CD4-positive, alpha-beta T cell (primary cell): ENCODE data around the gene ACOX3. TPM values are rescaled to one million over a fixed set of nuclear protein-coding genes. Genes with fewer than 3 reads are reported as not detected.
A peak's percentile ranks its signal among the peaks of the same experiment; 100 is the strongest.

Experiments used
- ATAC-seq: fragments of 200-7000 bp; cut with Tn5 transposase; one replicate; pipeline ENCODE4 v1.10.0; 2022; ENCODE audit warnings: mild to moderate bottlenecking; ENCODE audit not compliant: poor library complexity
- CTCF ChIA-PET: fragments of 350-600 bp; sonication (Branson Sonifier 250); formaldehyde crosslinking; loops from one replicate; lab custom pipeline; 2021; ENCODE audit warnings: antibody characterized with exemption, inconsistent platforms; lab: Charles Lee
- POLR2A ChIA-PET: fragments of 350-600 bp; sonication (Branson Sonifier 250); formaldehyde crosslinking; loops from one replicate; lab custom pipeline; 2021; ENCODE audit warnings: antibody characterized with exemption, inconsistent platforms; lab: Charles Lee
- DNase-seq, 14 experiments: peaks; one replicate each; pipeline ENCODE4 v3.0.0-alpha.2; 2013 to 2020; ENCODE audit warnings: mixed read lengths in 2 of 14
- H3K27ac ChIP-seq, 2 donors: one replicate each; pipeline versions ENCODE4 v1.5.1 to v1.7.0; 2013; ENCODE audit warnings: low read length in 2 of 2, low read depth in 1 of 2, mild to moderate bottlenecking in 1 of 2
- H3K27me3 ChIP-seq, 2 experiments: 1 replicate in 1 of 2; 2 replicates in 1 of 2; pipeline versions ENCODE4 v1.6.1 to v1.7.0; 2013; ENCODE audit warnings: low read length in 2 of 2, control low read depth in 1 of 2, mild to moderate bottlenecking in 1 of 2, moderate library complexity in 1 of 2; ENCODE audit not compliant: insufficient read depth in 2 of 2, control insufficient read depth in 1 of 2
- H3K36me3 ChIP-seq: one replicate; pipeline ENCODE4 v1.6.1; 2013; ENCODE audit warnings: low read length, control low read depth; ENCODE audit not compliant: insufficient read depth
- H3K4me1 ChIP-seq: one replicate; pipeline ENCODE4 v1.6.1; 2013; ENCODE audit warnings: low read length, control low read depth; ENCODE audit not compliant: insufficient read depth
- H3K4me3 ChIP-seq: one replicate; pipeline ENCODE4 v1.5.1; 2013; ENCODE audit warnings: mild to moderate bottlenecking, low read length, moderate library complexity
- H3K9me3 ChIP-seq, 2 experiments: 1 replicate in 1 of 2; 2 replicates in 1 of 2; pipeline versions ENCODE4 v1.6.1 to v1.7.0; 2013; ENCODE audit warnings: low read length in 2 of 2, mild to moderate bottlenecking in 2 of 2, control low read depth in 1 of 2, moderate library complexity in 1 of 2; ENCODE audit not compliant: control insufficient read depth in 1 of 2, insufficient read depth in 1 of 2
- H3K27ac Mint-ChIP-seq: one replicate; pipeline ENCODE4 v1.8.0; 2020; ENCODE audit warnings: mixed read lengths
- H3K27me3 Mint-ChIP-seq: one replicate; pipeline ENCODE4 v1.8.0; 2021; ENCODE audit warnings: mixed read lengths
- H3K36me3 Mint-ChIP-seq: one replicate; pipeline ENCODE4 v1.8.0; 2021; ENCODE audit warnings: low read depth, mixed read lengths
- H3K4me1 Mint-ChIP-seq: one replicate; pipeline ENCODE4 v1.8.0; 2021; ENCODE audit warnings: low read depth, mixed read lengths
- H3K4me3 Mint-ChIP-seq: one replicate; pipeline ENCODE4 v1.8.0; 2020; ENCODE audit warnings: mild to moderate bottlenecking, mixed read lengths
- H3K9me3 Mint-ChIP-seq: one replicate; pipeline ENCODE4 v1.8.0; 2020; ENCODE audit warnings: mixed read lengths
- intact Hi-C, 2 experiments: fragments of 100-400 bp; cut with DNase I in 1 of 2; cut with micrococcal nuclease in 1 of 2; formaldehyde crosslinking; loops; one replicate each; pipeline versions ENCODE4 v1.15.1 to v1.9.0; 2023 to 2025; cut with DNase I, micrococcal nuclease
- total RNA-seq, 174 experiments: library from RNA in 2 of 174; stranded (reverse) in 2 of 174; gene quantifications; one replicate each; pipeline ENCODE4 v1.2.3 and lab custom pipeline; 2021 to 2026
- TF ChIP-seq, protein P1 (sequence below): fragments of 200-600 bp; IDR thresholded peaks from one replicate; pipeline ENCODE4 v1.8.0; 2022; ENCODE audit warnings: antibody characterized with exemption, mild to moderate bottlenecking

ACOX3 gene
- total RNA-seq, 2 experiments from 2014 or later = 4.9 to 6.1 TPM

DNA sequence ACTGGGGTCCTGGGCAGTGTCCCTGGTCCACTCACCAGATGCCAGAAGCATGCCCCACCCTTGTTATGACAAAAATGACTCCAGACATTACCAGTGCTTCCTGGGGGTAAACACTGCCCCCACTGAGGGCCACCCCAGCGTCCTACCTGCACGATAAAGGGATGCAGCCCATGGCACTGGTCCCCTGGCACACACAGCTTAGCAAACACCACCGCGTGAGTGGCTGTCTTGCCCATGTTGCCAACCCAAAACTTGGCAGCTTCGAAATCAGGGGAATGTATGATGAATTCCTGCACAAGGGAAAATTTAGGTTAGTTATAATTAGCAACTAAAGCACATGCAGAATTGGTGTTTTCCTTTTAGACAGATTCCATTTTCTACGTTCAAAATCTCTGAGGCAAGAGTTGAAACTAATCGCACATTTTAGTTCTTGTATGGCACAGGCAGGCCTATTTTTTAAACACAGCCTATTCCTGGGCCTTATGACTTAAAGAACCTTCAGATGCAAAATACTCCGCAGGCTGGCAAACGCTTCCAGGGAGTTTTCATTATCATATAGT is 30.4 kb downstream of the ACOX3 start:
- Histone ChIP-seq H3K27ac (no peak overlapping the region), H3K36me3 (peaks cover 37% of the 10 kb centered on the region), H3K4me3 (no peak overlapping the region), H3K27me3 (no peaks in the 10 kb centered on the region), H3K9me3 (no peaks in the 10 kb centered on the region), H3K4me1 (peaks cover 34% of the 10 kb centered on the region)
- ChIA-PET POLR2A (no interaction called here), CTCF (no interaction called here)
- peaks cover 10% of the 10 kb centered on the region for H3K4me1 Mint-ChIP-seq
- ATAC-seq (no peak), DNase-seq (no peak)
- H3K36me3 Mint-ChIP-seq = peaks cover 61% of the 10 kb centered on the region
- no peak overlapping the region for H3K4me3 Mint-ChIP-seq
- H3K27ac Mint-ChIP-seq = peak overlapping the region; percentile 28
- TF ChIP-seq, protein P1, sequence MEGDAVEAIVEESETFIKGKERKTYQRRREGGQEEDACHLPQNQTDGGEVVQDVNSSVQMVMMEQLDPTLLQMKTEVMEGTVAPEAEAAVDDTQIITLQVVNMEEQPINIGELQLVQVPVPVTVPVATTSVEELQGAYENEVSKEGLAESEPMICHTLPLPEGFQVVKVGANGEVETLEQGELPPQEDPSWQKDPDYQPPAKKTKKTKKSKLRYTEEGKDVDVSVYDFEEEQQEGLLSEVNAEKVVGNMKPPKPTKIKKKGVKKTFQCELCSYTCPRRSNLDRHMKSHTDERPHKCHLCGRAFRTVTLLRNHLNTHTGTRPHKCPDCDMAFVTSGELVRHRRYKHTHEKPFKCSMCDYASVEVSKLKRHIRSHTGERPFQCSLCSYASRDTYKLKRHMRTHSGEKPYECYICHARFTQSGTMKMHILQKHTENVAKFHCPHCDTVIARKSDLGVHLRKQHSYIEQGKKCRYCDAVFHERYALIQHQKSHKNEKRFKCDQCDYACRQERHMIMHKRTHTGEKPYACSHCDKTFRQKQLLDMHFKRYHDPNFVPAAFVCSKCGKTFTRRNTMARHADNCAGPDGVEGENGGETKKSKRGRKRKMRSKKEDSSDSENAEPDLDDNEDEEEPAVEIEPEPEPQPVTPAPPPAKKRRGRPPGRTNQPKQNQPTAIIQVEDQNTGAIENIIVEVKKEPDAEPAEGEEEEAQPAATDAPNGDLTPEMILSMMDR = no peak
- no peaks in the 10 kb centered on the region for H3K27me3 Mint-ChIP-seq
- intact Hi-C loops = no loop called here
- no peaks in the 10 kb centered on the region for H3K9me3 Mint-ChIP-seq

DNA sequence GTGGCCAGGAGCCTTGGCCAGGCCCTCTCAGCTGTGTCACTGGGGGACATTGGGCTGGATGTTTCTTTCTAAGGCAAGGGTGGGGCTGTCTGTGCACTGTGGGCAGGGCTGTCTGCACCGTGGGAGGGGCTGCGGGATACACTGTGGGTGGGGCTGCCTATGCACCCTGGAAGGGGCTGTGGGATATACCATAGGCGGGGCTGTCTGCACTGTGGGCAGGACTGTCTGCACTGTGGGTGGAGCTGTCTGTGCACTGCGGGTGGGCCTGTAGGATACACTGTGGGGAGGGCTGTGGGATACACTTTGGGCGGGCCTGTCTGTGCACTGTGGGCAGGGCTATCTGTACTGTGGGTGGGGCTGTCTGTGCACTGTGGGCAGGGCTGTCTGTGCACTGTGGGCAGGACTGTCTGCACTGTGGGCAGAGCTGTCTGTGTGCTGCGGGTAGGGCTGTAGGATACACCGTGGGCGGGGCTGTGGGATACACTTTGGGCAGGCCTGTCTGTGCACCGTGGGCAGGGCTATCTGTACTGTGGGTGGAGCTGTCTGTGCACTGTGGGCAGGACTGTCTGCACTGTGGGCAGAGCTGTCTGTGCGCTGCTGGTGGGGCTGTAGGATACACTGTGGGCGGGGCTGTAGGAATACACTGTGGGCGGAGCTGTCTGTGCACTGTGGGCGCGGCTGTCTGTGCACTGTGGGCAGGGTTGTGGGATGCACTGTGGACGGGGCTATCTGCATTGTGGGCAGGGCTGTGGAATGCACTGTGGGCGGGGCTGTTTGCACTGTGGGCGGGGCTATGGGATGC is 31.1 kb downstream of the ACOX3 start:
- Mint-ChIP-seq H3K4me3 (no peak overlapping the region), H3K9me3 (no peaks in the 10 kb centered on the region), H3K36me3 (peaks cover 62% of the 10 kb centered on the region), H3K4me1 (peaks cover 5% of the 10 kb centered on the region), H3K27ac (peak overlapping the region; percentile 28), H3K27me3 (no peaks in the 10 kb centered on the region)
- ATAC-seq = peak; percentile 84
- H3K4me3 ChIP-seq = no peak overlapping the region
- ChIA-PET CTCF (no interaction called here), POLR2A (no interaction called here)
- H3K27ac ChIP-seq = no peak overlapping the region
- H3K9me3 ChIP-seq = no peaks in the 10 kb centered on the region
- intact Hi-C loops = no loop called here
- no peaks in the 10 kb centered on the region for H3K27me3 ChIP-seq
- TF ChIP-seq, protein P1 = no peak
- peaks cover 36% of the 10 kb centered on the region for H3K36me3 ChIP-seq
- peaks cover 27% of the 10 kb centered on the region for H3K4me1 ChIP-seq
- DNase-seq = peak in 13 of 14 experiments; percentile 19 to 90 (median 44)

DNA sequence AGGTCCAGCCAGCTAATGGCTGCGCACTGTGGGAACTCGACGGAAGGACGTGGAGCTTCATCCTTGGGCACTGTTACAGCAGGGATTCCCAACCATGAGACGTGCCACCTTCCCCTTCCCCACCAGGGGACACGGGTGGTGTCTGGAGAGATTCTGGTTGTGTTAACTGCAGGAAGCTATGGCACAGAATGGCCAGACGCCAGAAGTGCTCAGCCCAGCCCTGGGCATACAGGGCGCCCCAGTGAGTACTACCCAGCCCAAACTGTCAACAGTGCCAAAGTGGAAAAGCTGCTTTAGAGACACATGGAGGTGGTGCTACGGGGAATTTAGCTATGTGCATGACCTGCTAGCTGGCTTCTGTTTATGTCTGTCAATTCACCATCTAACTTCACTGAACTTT is 32.8 kb downstream of the ACOX3 start:
- Mint-ChIP-seq H3K27me3 (no peaks in the 10 kb centered on the region), H3K36me3 (peaks cover 64% of the 10 kb centered on the region), H3K27ac (no peak overlapping the region), H3K9me3 (no peaks in the 10 kb centered on the region), H3K4me1 (no peaks in the 10 kb centered on the region), H3K4me3 (no peak overlapping the region)
- H3K27me3 ChIP-seq = no peaks in the 10 kb centered on the region
- peaks cover 16% of the 10 kb centered on the region for H3K4me1 ChIP-seq
- H3K4me3 ChIP-seq = no peak overlapping the region
- ATAC-seq (no peak), DNase-seq (no peak)
- intact Hi-C loops = no loop called here
- no peak overlapping the region for H3K27ac ChIP-seq
- H3K9me3 ChIP-seq = no peaks in the 10 kb centered on the region
- TF ChIP-seq, protein P1 = no peak
- ChIA-PET CTCF (no interaction called here), POLR2A (no interaction called here)
- peaks cover 28% of the 10 kb centered on the region for H3K36me3 ChIP-seq
